Left ventricle myocardium inferior (tissue), 1 donor: Measurements from ENCODE around the gene GRIK3. TPM values are rescaled to one million over a fixed set of nuclear protein-coding genes. Genes with fewer than 3 reads are reported as not detected.

Source experiments
- DNase-seq: peaks from one replicate; pipeline ENCODE4 v3.0.0-alpha.2; 2020
- H3K27ac ChIP-seq: fragments of 200-600 bp; replicated peaks from 2 replicates; pipeline ENCODE4 v1.8.0; 2021
- H3K27me3 ChIP-seq: fragments of 200-600 bp; 2 replicates; pipeline ENCODE4 v1.8.0; 2021; ENCODE audit warnings: low read depth
- H3K36me3 ChIP-seq: fragments of 200-600 bp; 2 replicates; pipeline ENCODE4 v1.8.0; 2021
- H3K4me1 ChIP-seq: fragments of 200-600 bp; 2 replicates; pipeline ENCODE4 v1.8.0; 2021
- H3K4me3 ChIP-seq: fragments of 200-600 bp; 2 replicates; pipeline ENCODE4 v1.8.0; 2021; ENCODE audit warnings: mild to moderate bottlenecking, moderate library complexity
- H3K9me3 ChIP-seq: fragments of 200-600 bp; replicated peaks from 2 replicates; pipeline ENCODE4 v1.8.0; 2021
- CTCF ChIP-seq: fragments of 200-600 bp; IDR thresholded peaks from 2 replicates; pipeline ENCODE4 v1.8.0; 2021; ENCODE audit warnings: antibody characterized with exemption, mild to moderate bottlenecking, borderline replicate concordance
- intact Hi-C: fragments of 100-400 bp; cut with micrococcal nuclease; formaldehyde crosslinking; loops from one replicate; pipeline ENCODE4 v1.11.0; 2022
- total RNA-seq: library from RNA; stranded (reverse); fragmentation: NEBNext Ultra II Directional; extraction: Animal tissue kit (Norgen Biotek cat#: 25700); gene quantifications from one replicate; pipeline ENCODE4 v1.2.1, GENCODE V29; 2021
- donor health status: DM: no; HTN: yes; CAD: no; lungs with severe emphysema.

The GRIK3 gene
- total RNA-seq, 1 donor from 2014 or later: 0.55 TPM

- Histone ChIP-seq H3K9me3 (no peaks in the 10 kb centered on the region), H3K27me3 (peaks cover 99% of the 10 kb centered on the region), H3K4me1 (no peaks in the 10 kb centered on the region), H3K27ac (no peak overlapping the region), H3K4me3 (no peak overlapping the region), H3K36me3 (no peaks in the 10 kb centered on the region)
- DNase-seq: no peak
- intact Hi-C loops: no loop called here
- no peak for TF ChIP-seq CTCF
Measured at GRCh38 chr1:36859926-36860325, 174.4 kb downstream of the GRIK3 start.

DNA sequence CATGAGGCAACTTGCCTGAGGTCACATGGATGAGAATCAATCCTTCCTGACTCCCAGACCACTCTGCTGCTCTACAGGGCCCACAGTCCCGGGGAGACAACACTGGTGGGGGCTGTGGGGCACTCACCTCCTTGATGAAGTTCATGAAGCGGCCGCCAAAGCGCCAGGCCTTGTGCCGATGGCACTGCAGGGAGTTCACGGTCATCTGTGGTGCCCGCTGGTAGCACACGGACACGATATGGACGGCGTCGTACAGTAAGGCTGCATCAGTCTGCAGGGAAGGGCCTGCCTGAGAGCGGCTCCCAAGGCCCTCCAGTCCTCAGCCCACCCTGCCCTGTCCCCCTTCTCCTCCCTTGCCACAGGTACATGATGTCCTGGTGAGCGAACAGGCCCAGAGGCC, 175.3 kb downstream of the GRIK3 start:
- Histone ChIP-seq H3K27me3 (peaks cover 100% of the 10 kb centered on the region), H3K4me1 (no peaks in the 10 kb centered on the region), H3K27ac (no peak overlapping the region), H3K36me3 (no peaks in the 10 kb centered on the region), H3K9me3 (no peaks in the 10 kb centered on the region), H3K4me3 (no peak overlapping the region)
- DNase-seq: no peak
- intact Hi-C loops: no loop called here
- TF ChIP-seq CTCF: no peak

- intact Hi-C loops: no loop called here
- H3K4me1 ChIP-seq: no peaks in the 10 kb centered on the region
- peaks cover 100% of the 10 kb centered on the region for H3K27me3 ChIP-seq
- no peak overlapping the region for H3K4me3 ChIP-seq
- no peaks in the 10 kb centered on the region for H3K9me3 ChIP-seq
- H3K27ac ChIP-seq: no peak overlapping the region
- H3K36me3 ChIP-seq: no peaks in the 10 kb centered on the region
- DNase-seq: no peak
- no peak for TF ChIP-seq CTCF
Measured at GRCh38 chr1:36858553-36858952, 175.8 kb downstream of the GRIK3 start.

DNA sequence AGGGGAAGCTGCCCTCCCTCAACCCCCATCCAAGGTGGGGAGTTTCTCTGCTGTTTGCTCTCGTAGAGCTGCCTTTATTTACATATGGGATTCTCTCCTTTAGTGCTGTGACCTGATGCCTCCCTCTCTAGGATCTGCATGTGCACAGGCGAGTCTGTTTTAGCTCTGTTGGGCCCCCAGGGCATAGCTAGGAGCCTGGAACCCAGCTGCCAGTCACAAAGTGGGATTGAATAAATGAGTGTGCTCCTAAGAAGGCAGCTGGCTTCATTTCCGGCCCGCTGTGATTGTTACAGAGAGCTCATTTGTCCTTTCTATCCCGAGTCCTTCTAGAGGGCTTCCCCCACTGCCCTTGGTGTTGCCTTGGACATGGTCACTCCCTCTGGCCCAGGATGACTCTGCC, 176.6 kb downstream of the GRIK3 start:
- DNase-seq: no peak
- Histone ChIP-seq H3K36me3 (no peaks in the 10 kb centered on the region), H3K4me1 (no peaks in the 10 kb centered on the region), H3K27ac (no peak overlapping the region), H3K27me3 (peaks cover 100% of the 10 kb centered on the region), H3K9me3 (no peaks in the 10 kb centered on the region), H3K4me3 (no peak overlapping the region)
- no peak for TF ChIP-seq CTCF
- intact Hi-C loops: no loop called here

- H3K4me1 ChIP-seq: no peaks in the 10 kb centered on the region
- intact Hi-C loops: no loop called here
- no peaks in the 10 kb centered on the region for H3K9me3 ChIP-seq
- no peaks in the 10 kb centered on the region for H3K36me3 ChIP-seq
- DNase-seq: no peak
- H3K27ac ChIP-seq: no peak overlapping the region
- no peak overlapping the region for H3K4me3 ChIP-seq
- peaks cover 100% of the 10 kb centered on the region for H3K27me3 ChIP-seq
- TF ChIP-seq CTCF: no peak
Measured at GRCh38 chr1:36855699-36856494, 178.4 kb downstream of the GRIK3 start.
